Mucosa of stomach (tissue), 1 donor: ENCODE measurements around the gene C16orf78.

Experiments
- H3K27me3 ChIP-seq: one replicate; pipeline ENCODE4 v1.7.0; 2013; ENCODE audit warnings: mild to moderate bottlenecking, low read length; ENCODE audit not compliant: control insufficient read depth, insufficient read depth
- H3K36me3 ChIP-seq: one replicate; pipeline ENCODE4 v1.7.0; 2013; ENCODE audit warnings: low read length; ENCODE audit not compliant: control insufficient read depth, insufficient read depth
- H3K4me1 ChIP-seq: one replicate; pipeline ENCODE4 v1.7.0; 2013; ENCODE audit warnings: mild to moderate bottlenecking, low read length; ENCODE audit not compliant: control insufficient read depth, insufficient read depth
- H3K4me3 ChIP-seq: one replicate; pipeline ENCODE4 v1.7.0; 2013; ENCODE audit warnings: low read length
- H3K9ac ChIP-seq: one replicate; pipeline ENCODE4 v1.7.0; 2013; ENCODE audit warnings: mild to moderate bottlenecking, low read length, moderate library complexity
- H3K9me3 ChIP-seq: one replicate; pipeline ENCODE4 v1.7.0; 2013; ENCODE audit warnings: mild to moderate bottlenecking, low read length, moderate library complexity; ENCODE audit not compliant: control insufficient read depth
- donor health status: Pancreatic carcinoma.

The C16orf78 gene

GRCh38 chr16:49424961-49425360, 51.4 kb downstream of the C16orf78 start:
- H3K36me3 ChIP-seq, result no peaks in the 10 kb centered on the region
- H3K9ac ChIP-seq, result no peak overlapping the region
- no peak overlapping the region for H3K4me3 ChIP-seq
- H3K4me1 ChIP-seq, result no peaks in the 10 kb centered on the region
- no peaks in the 10 kb centered on the region for H3K27me3 ChIP-seq
- no peaks in the 10 kb centered on the region for H3K9me3 ChIP-seq

GRCh38 chr16:49427771-49428170, 54.2 kb downstream of the C16orf78 start:
- Histone ChIP-seq H3K9ac (no peak overlapping the region), H3K9me3 (no peaks in the 10 kb centered on the region), H3K27me3 (no peaks in the 10 kb centered on the region), H3K36me3 (no peaks in the 10 kb centered on the region), H3K4me1 (no peaks in the 10 kb centered on the region), H3K4me3 (no peak overlapping the region)

- H3K36me3 ChIP-seq, result no peaks in the 10 kb centered on the region
- no peak overlapping the region for H3K4me3 ChIP-seq
- H3K9ac ChIP-seq, result no peak overlapping the region
- no peaks in the 10 kb centered on the region for H3K4me1 ChIP-seq
- H3K27me3 ChIP-seq, result no peaks in the 10 kb centered on the region
- no peaks in the 10 kb centered on the region for H3K9me3 ChIP-seq
These were observed 55.2 kb downstream of the C16orf78 start for GRCh38 chr16:49428808-49429207.

- Histone ChIP-seq H3K4me1 (no peaks in the 10 kb centered on the region), H3K4me3 (no peak overlapping the region), H3K9ac (no peak overlapping the region)
These were observed 57.4 kb downstream of the C16orf78 start for GRCh38 chr16:49431040-49431439.

GRCh38 chr16:49431591-49432290, 58.1 kb downstream of the C16orf78 start:
- no peaks in the 10 kb centered on the region for H3K36me3 ChIP-seq
- no peaks in the 10 kb centered on the region for H3K9me3 ChIP-seq
- no peak overlapping the region for H3K4me3 ChIP-seq
- no peaks in the 10 kb centered on the region for H3K27me3 ChIP-seq
- no peaks in the 10 kb centered on the region for H3K4me1 ChIP-seq
- H3K9ac ChIP-seq, result no peak overlapping the region

More at GRCh38 chr16:49431040-49431439, 57.4 kb downstream of the C16orf78 start:
- Histone ChIP-seq H3K27me3 (no peaks in the 10 kb centered on the region), H3K36me3 (no peaks in the 10 kb centered on the region), H3K9me3 (no peaks in the 10 kb centered on the region)

- Histone ChIP-seq H3K4me1 (no peaks in the 10 kb centered on the region), H3K36me3 (no peaks in the 10 kb centered on the region), H3K9ac (no peak overlapping the region), H3K4me3 (no peak overlapping the region), H3K9me3 (no peaks in the 10 kb centered on the region), H3K27me3 (no peaks in the 10 kb centered on the region)
These were observed 61.1 kb downstream of the C16orf78 start for GRCh38 chr16:49434733-49435132.

- Histone ChIP-seq H3K4me3 (no peak overlapping the region), H3K27me3 (no peaks in the 10 kb centered on the region), H3K9me3 (no peaks in the 10 kb centered on the region), H3K36me3 (no peaks in the 10 kb centered on the region), H3K4me1 (no peaks in the 10 kb centered on the region), H3K9ac (no peak overlapping the region)
These were observed 62.6 kb downstream of the C16orf78 start for GRCh38 chr16:49436181-49436580.

GRCh38 chr16:49437344-49437743, 63.7 kb downstream of the C16orf78 start:
- no peak overlapping the region for H3K4me3 ChIP-seq
- H3K9ac ChIP-seq, result no peak overlapping the region
- H3K4me1 ChIP-seq, result no peaks in the 10 kb centered on the region
- H3K27me3 ChIP-seq, result peaks cover 1% of the 10 kb centered on the region
- no peaks in the 10 kb centered on the region for H3K36me3 ChIP-seq
- H3K9me3 ChIP-seq, result no peaks in the 10 kb centered on the region

- Histone ChIP-seq H3K9ac (no peak overlapping the region), H3K27me3 (peaks cover 9% of the 10 kb centered on the region), H3K36me3 (no peaks in the 10 kb centered on the region), H3K4me1 (no peaks in the 10 kb centered on the region), H3K4me3 (no peak overlapping the region), H3K9me3 (no peaks in the 10 kb centered on the region)
These were observed 65.4 kb downstream of the C16orf78 start for GRCh38 chr16:49439050-49439449.

GRCh38 chr16:49439676-49440075, 66.1 kb downstream of the C16orf78 start:
- Histone ChIP-seq H3K9ac (no peak overlapping the region), H3K4me3 (no peak overlapping the region), H3K4me1 (no peaks in the 10 kb centered on the region), H3K9me3 (no peaks in the 10 kb centered on the region), H3K36me3 (no peaks in the 10 kb centered on the region), H3K27me3 (peaks cover 9% of the 10 kb centered on the region)

GRCh38 chr16:49440156-49441065, 66.8 kb downstream of the C16orf78 start:
- H3K27me3 ChIP-seq, result peaks cover 9% of the 10 kb centered on the region
- H3K9me3 ChIP-seq, result no peaks in the 10 kb centered on the region
- no peaks in the 10 kb centered on the region for H3K36me3 ChIP-seq
- H3K4me3 ChIP-seq, result no peak overlapping the region
- no peaks in the 10 kb centered on the region for H3K4me1 ChIP-seq
- H3K9ac ChIP-seq, result no peak overlapping the region

- peaks cover 9% of the 10 kb centered on the region for H3K27me3 ChIP-seq
- H3K4me1 ChIP-seq, result no peaks in the 10 kb centered on the region
- H3K9ac ChIP-seq, result no peak overlapping the region
- H3K4me3 ChIP-seq, result no peak overlapping the region
- no peaks in the 10 kb centered on the region for H3K36me3 ChIP-seq
- H3K9me3 ChIP-seq, result no peaks in the 10 kb centered on the region
These were observed 67.8 kb downstream of the C16orf78 start for GRCh38 chr16:49441366-49441780.
